Activated CD4-positive, alpha-beta T cell treated with anti-CD3 and anti-CD28 coated beads, Interleukin-2, Interleukin-4, amounts not matched to agents 100 ng/mL and 50 ng/mL, durations not matched to agents 16 hours and 8 hours (primary cell): ENCODE measurements around the gene ACP7.
A peak's percentile ranks its signal among the peaks of the same experiment; 100 is the strongest.
"Not testable (repeated sequence)": the region's sequence is repeated elsewhere in the genome, so short reads cannot be mapped to it uniquely, and the experiment has no call there.

ENCODE experiments used
- DNase-seq: peaks from one replicate; pipeline ENCODE4 v3.0.0-alpha.2; 2020; ENCODE audit warnings: low spot score

ACP7 gene, protein sequence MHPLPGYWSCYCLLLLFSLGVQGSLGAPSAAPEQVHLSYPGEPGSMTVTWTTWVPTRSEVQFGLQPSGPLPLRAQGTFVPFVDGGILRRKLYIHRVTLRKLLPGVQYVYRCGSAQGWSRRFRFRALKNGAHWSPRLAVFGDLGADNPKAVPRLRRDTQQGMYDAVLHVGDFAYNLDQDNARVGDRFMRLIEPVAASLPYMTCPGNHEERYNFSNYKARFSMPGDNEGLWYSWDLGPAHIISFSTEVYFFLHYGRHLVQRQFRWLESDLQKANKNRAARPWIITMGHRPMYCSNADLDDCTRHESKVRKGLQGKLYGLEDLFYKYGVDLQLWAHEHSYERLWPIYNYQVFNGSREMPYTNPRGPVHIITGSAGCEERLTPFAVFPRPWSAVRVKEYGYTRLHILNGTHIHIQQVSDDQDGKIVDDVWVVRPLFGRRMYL

DNA sequence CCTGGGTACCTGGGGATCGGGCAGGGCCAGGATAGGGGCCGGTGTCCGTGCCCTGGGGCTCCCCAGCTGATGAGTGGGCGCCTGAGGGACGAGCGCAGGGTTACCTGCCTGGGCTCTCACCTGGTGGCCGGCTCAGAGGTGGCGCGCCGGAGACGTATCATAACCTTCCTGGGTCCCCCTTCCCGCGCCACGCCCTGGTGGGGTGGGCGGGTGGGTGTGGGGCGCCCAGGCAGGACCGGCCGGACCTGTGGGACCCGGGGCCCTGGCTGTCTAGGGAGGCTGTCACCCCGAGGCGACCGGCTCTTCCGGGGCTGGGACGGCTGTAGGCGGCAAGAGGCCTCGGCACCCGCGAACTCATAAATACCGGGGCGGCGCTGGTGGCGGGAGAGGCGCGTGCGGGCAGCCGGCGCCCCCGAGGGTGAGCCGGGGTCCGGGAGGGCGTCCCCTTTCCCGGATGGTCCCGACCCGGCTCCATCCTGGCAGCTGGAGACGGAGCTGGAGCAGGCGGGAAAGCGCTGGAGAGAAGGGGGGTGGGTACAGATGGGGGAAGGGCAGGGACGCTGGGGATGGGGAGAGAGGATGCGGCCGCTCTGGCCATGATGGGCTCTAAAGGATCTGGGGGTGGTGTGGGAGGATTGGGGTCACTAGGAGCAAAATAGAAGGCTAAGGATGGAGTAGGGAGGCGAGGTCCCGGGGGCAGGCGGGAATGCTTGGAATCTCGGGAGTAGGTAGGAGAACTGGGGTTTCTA is at the start of gene ACP7:
ACP7 (plus strand) TSS at position 386 of the 749 bp plus-strand sequence. CDS start 902 bp downstream, outside the sequence.
- DNase-seq = no peak

GRCh38 chr19:39036581-39036980 is 47.6 kb upstream of the ACP7 start:
- no peak for DNase-seq

- DNase-seq = no peak
These were observed 47.0 kb upstream of the ACP7 start for GRCh38 chr19:39037194-39037593.

DNA sequence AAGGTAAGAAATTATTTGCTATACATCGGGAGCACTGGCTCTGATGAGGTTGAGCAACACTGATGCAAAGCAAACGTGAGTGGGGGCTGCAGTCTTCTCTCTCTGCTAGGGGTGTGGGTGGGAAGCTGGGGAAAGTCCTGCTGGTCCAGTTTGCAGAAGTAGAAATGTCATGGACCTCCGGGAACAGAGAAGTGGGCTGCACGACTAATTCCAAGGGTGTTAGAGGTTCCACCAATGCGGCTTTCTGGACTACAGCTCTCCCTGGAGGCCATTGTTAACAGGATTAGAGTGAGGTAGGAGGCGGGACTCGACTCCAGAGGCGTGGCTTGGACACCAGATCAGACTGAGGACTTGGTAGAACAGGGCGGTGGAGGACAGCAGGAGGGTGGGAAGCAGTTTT is 46.1 kb upstream of the ACP7 start:
- no peak for DNase-seq

GRCh38 chr19:39045506-39045905 is 38.7 kb upstream of the ACP7 start:
- DNase-seq = no peak

GRCh38 chr19:39046037-39046821 is 37.9 kb upstream of the ACP7 start:
- no peak for DNase-seq

- DNase-seq = no peak
These were observed 37.1 kb upstream of the ACP7 start for GRCh38 chr19:39047073-39047472.

DNA sequence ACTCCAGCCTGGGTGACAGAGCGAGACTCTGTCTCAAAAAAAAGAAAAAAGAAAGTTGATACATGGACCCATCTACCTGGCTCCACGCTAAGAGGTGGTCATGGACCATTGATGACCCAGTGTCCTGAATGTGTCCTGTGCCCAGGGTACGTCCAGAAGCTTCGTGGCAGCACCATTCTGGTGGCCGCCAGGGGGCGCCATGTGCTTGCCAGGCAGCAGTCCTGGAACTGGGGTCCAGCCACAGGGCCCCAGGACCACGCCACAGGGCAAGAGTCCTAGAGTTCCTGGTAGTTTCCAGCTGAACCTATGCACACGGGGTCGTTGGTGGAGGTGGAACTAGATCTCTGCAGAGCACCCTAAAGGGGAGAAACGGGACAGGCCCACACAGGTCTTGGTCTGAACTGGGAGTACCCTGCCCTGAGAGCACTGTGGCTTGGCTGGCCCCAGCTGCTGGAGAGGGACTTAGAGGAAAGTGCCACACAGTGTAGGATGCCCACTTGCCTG is 31.9 kb upstream of the ACP7 start:
- DNase-seq = peak; percentile 66

DNA sequence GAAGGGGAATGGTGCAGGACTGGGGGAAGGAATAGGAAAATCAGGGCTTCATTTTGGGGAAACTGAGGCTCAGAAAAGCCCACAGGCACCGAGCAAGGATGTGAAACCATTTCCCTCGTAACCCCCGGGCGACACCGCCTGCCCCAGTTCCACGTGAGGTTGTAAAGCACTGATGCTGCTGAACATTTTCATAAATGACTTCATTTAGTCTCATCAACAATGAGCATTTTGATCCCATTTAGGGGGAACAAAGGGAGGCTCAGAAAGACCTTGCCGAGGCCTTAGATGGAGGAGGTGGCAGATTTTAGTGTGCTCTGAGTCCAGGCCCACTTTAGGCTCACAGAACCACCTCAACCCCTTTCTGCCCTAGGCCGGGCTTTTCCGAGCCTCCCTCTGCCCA is 31.3 kb upstream of the ACP7 start:
- no peak for DNase-seq

- DNase-seq = no peak
These were observed 30.7 kb upstream of the ACP7 start for GRCh38 chr19:39053276-39054090.

DNA sequence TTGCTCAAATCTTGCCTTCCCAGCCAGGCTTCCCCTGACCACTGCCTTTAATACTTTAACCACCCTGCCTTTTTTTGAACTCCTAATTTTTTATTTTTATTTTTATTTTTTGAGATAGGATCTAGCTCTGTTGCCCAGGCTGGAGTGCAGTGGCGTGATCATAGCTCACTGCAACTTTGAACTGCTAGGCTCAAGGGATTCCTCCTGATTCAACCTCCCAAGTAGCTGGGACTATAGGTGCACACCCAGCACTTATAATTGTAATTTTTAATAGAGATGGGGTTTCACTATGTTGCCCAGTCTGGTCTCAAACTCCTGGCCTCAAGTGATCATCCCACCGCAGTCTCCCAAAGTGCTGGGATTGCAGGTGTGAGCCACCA is 30.1 kb upstream of the ACP7 start:
- DNase-seq = no peak

- DNase-seq = no peak
These were observed 26.6 kb upstream of the ACP7 start for GRCh38 chr19:39057615-39058014.

DNA sequence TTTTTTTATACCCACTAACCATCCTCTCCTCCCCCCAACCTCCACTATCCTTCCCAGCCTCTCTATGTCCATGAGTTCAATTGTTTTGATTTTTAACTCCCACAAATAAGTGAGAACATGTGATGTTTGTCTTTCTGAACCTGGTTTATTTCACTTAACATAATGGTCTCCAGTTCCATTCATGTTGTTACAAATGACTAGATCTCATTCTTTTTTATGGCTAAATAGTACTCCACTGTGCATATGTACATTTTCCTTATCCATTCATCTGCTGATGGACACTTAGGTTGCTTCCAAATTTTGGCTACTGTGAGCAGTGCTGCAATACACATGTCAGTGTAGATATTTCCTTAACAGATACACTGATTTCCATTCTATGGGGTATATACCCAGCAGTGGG is 24.9 kb upstream of the ACP7 start:
- no peak for DNase-seq

- no peak for DNase-seq
These were observed 24.0 kb upstream of the ACP7 start for GRCh38 chr19:39060171-39060570.

DNA sequence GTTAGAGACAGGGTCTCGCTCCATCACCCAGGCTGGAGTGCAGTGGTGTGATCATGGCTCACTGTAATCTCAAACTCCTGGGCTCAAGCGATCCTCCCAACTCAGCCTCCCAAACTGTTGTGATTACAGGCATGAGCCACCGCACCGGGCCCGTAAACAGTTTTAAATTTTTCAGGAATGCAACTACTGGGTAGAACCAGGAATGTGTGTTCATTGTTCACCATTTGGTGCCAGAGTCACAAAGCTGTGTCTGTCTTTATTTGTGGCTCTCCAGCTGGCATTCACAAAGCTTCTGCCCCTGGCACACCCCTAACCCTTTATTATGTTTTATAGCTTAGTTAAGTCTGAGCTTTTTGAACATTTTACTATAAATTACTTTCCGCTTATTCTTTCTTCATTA is 19.8 kb upstream of the ACP7 start:
- DNase-seq = no peak

DNA sequence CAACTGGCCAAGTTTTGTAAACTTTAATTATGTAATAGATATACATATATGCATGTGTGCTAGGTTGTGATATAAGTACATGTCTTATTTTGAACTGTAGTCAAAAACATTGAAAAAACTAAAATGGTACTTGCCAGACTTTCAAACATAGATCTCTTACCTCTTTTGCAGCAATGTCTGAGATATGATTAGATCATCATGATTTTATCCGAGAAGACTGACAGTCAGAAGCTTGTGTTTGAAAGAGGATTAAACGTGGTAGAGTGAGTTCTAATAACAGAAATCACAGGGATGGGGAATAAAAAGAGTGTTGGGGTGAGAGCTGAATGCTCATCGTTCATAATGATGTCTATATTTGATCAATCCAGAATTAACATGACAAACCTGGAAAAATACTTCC is 18.2 kb upstream of the ACP7 start:
- DNase-seq = no peak

- no peak for DNase-seq
These were observed 17.1 kb upstream of the ACP7 start for GRCh38 chr19:39067104-39067503.

- DNase-seq = not testable (repeated sequence)
These were observed 15.9 kb upstream of the ACP7 start for GRCh38 chr19:39068259-39068658.

DNA sequence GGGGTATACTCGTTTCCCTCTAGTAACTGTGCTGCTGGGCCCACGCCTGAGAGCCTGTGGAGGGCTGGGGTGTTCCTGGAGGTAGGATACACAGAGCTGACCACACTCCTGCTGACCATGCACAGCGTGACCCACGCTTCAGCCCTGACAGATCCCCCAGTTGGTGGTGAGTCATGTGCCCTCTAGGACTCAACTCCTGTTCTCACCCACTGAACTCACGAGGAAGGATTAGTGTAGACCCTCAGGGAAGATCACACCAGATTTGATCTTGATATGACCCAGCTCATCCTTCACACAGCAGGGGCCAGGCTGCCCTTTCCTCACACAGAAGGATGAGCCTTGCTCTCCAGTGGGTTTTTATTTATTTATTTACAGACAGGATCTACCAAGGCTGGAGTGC is 13.3 kb upstream of the ACP7 start:
- no peak for DNase-seq

GRCh38 chr19:39074205-39074692 is 9.9 kb upstream of the ACP7 start:
- DNase-seq = no peak

- no peak for DNase-seq
These were observed 9.2 kb upstream of the ACP7 start for GRCh38 chr19:39074942-39075341.
